ENCODE results near the gene LRRK1. TPM values are rescaled to one million over a fixed set of nuclear protein-coding genes. Genes with fewer than 3 reads are reported as not detected.

LRRK1 gene
- total RNA-seq, 2 donors from 2014 or later, result 0.74 to 1.2 TPM

- Mint-ChIP-seq H3K36me3 (ENCODE audit: insufficient read depth in 2 of 2) (no peaks in the 10 kb centered on the region), H3K9me3 (no peaks in the 10 kb centered on the region), H3K27ac (no peak overlapping the region), H3K4me1 (ENCODE audit: low read depth) (no peaks in the 10 kb centered on the region), H3K4me3 (no peak overlapping the region), H3K27me3 (ENCODE audit: low read depth) (no peaks in the 10 kb centered on the region)
- ATAC-seq (replicated peaks in 1 of 2) (no peak), DNase-seq (no peak)
These were observed 191.8 kb downstream of the LRRK1 start for GRCh38 chr15:101110681-101111569.

GRCh38 chr15:101111570-101112262, 192.6 kb downstream of the LRRK1 start:
- H3K4me1 Mint-ChIP-seq (ENCODE audit: low read depth), result peaks cover 7% of the 10 kb centered on the region
- H3K27ac Mint-ChIP-seq, result no peak overlapping the region
- no peak overlapping the region for H3K4me3 Mint-ChIP-seq
- ATAC-seq (replicated peaks in 1 of 2), result no peak
- no peaks in the 10 kb centered on the region for H3K27me3 Mint-ChIP-seq (ENCODE audit: low read depth)
- no peaks in the 10 kb centered on the region for H3K9me3 Mint-ChIP-seq
- H3K36me3 Mint-ChIP-seq (ENCODE audit: insufficient read depth in 2 of 2), result no peaks in the 10 kb centered on the region
- no peak for DNase-seq

- Mint-ChIP-seq H3K4me1 (ENCODE audit: low read depth) (peaks cover 8% of the 10 kb centered on the region), H3K36me3 (ENCODE audit: insufficient read depth in 2 of 2) (no peaks in the 10 kb centered on the region), H3K9me3 (no peaks in the 10 kb centered on the region), H3K27ac (no peak overlapping the region), H3K4me3 (no peak overlapping the region), H3K27me3 (ENCODE audit: low read depth) (no peaks in the 10 kb centered on the region)
- DNase-seq (no peak), ATAC-seq (replicated peaks in 1 of 2) (no peak)
These were observed 193.4 kb downstream of the LRRK1 start for GRCh38 chr15:101112336-101113113.

GRCh38 chr15:101113114-101114005, 194.2 kb downstream of the LRRK1 start:
- peaks cover 8% of the 10 kb centered on the region for H3K4me1 Mint-ChIP-seq (ENCODE audit: low read depth)
- no peak overlapping the region for H3K27ac Mint-ChIP-seq
- no peaks in the 10 kb centered on the region for H3K36me3 Mint-ChIP-seq (ENCODE audit: insufficient read depth in 2 of 2)
- no peaks in the 10 kb centered on the region for H3K27me3 Mint-ChIP-seq (ENCODE audit: low read depth)
- H3K4me3 Mint-ChIP-seq, result no peak overlapping the region
- ATAC-seq (replicated peaks in 1 of 2) (no peak), DNase-seq (no peak)
- H3K9me3 Mint-ChIP-seq, result no peaks in the 10 kb centered on the region

GRCh38 chr15:101114166-101114565, 195.0 kb downstream of the LRRK1 start:
- Mint-ChIP-seq H3K27me3 (ENCODE audit: low read depth) (no peaks in the 10 kb centered on the region), H3K36me3 (ENCODE audit: insufficient read depth in 2 of 2) (no peaks in the 10 kb centered on the region)
- ATAC-seq (replicated peaks in 1 of 2), result no peak

GRCh38 chr15:101114610-101115009, 195.5 kb downstream of the LRRK1 start:
- H3K4me3 Mint-ChIP-seq, result no peak overlapping the region
- no peak for DNase-seq
- no peaks in the 10 kb centered on the region for H3K9me3 Mint-ChIP-seq
- no peaks in the 10 kb centered on the region for H3K27me3 Mint-ChIP-seq (ENCODE audit: low read depth)
- no peak overlapping the region for H3K27ac Mint-ChIP-seq
- H3K4me1 Mint-ChIP-seq (ENCODE audit: low read depth), result peaks cover 8% of the 10 kb centered on the region
- H3K36me3 Mint-ChIP-seq (ENCODE audit: insufficient read depth in 2 of 2), result no peaks in the 10 kb centered on the region
- no peak for ATAC-seq (replicated peaks in 1 of 2)

More at GRCh38 chr15:101114166-101114565, 195.0 kb downstream of the LRRK1 start:
- Mint-ChIP-seq H3K27ac (no peak overlapping the region), H3K9me3 (no peaks in the 10 kb centered on the region), H3K4me1 (ENCODE audit: low read depth) (peaks cover 8% of the 10 kb centered on the region), H3K4me3 (no peak overlapping the region)
- no peak for DNase-seq

GRCh38 chr15:101115393-101115785, 196.2 kb downstream of the LRRK1 start:
- no peak overlapping the region for H3K4me3 Mint-ChIP-seq
- DNase-seq, result no peak
- no peaks in the 10 kb centered on the region for H3K27me3 Mint-ChIP-seq (ENCODE audit: low read depth)
- ATAC-seq (replicated peaks in 1 of 2), result no peak
- no peaks in the 10 kb centered on the region for H3K36me3 Mint-ChIP-seq (ENCODE audit: insufficient read depth in 2 of 2)
- H3K4me1 Mint-ChIP-seq (ENCODE audit: low read depth), result peaks cover 8% of the 10 kb centered on the region
- no peak overlapping the region for H3K27ac Mint-ChIP-seq
- no peaks in the 10 kb centered on the region for H3K9me3 Mint-ChIP-seq

GRCh38 chr15:101115786-101116680, 196.9 kb downstream of the LRRK1 start:
- H3K27me3 Mint-ChIP-seq (ENCODE audit: low read depth), result no peaks in the 10 kb centered on the region
- ATAC-seq (replicated peaks in 1 of 2), result no peak
- H3K27ac Mint-ChIP-seq, result no peak overlapping the region
- H3K36me3 Mint-ChIP-seq (ENCODE audit: insufficient read depth in 2 of 2), result no peaks in the 10 kb centered on the region
- H3K4me1 Mint-ChIP-seq (ENCODE audit: low read depth), result peaks cover 8% of the 10 kb centered on the region
- DNase-seq, result no peak
- H3K4me3 Mint-ChIP-seq, result no peak overlapping the region
- no peaks in the 10 kb centered on the region for H3K9me3 Mint-ChIP-seq

- H3K27me3 Mint-ChIP-seq (ENCODE audit: low read depth), result no peaks in the 10 kb centered on the region
- ATAC-seq (replicated peaks in 1 of 2) (no peak), DNase-seq (no peak)
- no peaks in the 10 kb centered on the region for H3K36me3 Mint-ChIP-seq (ENCODE audit: insufficient read depth in 2 of 2)
- H3K9me3 Mint-ChIP-seq, result no peaks in the 10 kb centered on the region
- H3K27ac Mint-ChIP-seq, result no peak overlapping the region
- peaks cover 9% of the 10 kb centered on the region for H3K4me1 Mint-ChIP-seq (ENCODE audit: low read depth)
- no peak overlapping the region for H3K4me3 Mint-ChIP-seq
These were observed 197.5 kb downstream of the LRRK1 start for GRCh38 chr15:101116681-101116976.

GRCh38 chr15:101118116-101118515, 199.0 kb downstream of the LRRK1 start:
- Mint-ChIP-seq H3K27me3 (ENCODE audit: low read depth) (no peaks in the 10 kb centered on the region), H3K4me1 (ENCODE audit: low read depth) (peaks cover 22% of the 10 kb centered on the region), H3K36me3 (ENCODE audit: insufficient read depth in 2 of 2) (no peaks in the 10 kb centered on the region), H3K27ac (no peak overlapping the region), H3K4me3 (no peak overlapping the region), H3K9me3 (no peaks in the 10 kb centered on the region)
- no peak for ATAC-seq (replicated peaks in 1 of 2)
- DNase-seq, result no peak

GRCh38 chr15:101118615-101119014, 199.5 kb downstream of the LRRK1 start:
- Mint-ChIP-seq H3K36me3 (ENCODE audit: insufficient read depth in 2 of 2) (no peaks in the 10 kb centered on the region), H3K27ac (no peak overlapping the region), H3K9me3 (no peaks in the 10 kb centered on the region), H3K4me1 (ENCODE audit: low read depth) (peaks cover 27% of the 10 kb centered on the region), H3K27me3 (ENCODE audit: low read depth) (no peaks in the 10 kb centered on the region), H3K4me3 (no peak overlapping the region)
- DNase-seq (no peak), ATAC-seq (replicated peaks in 1 of 2) (no peak)

GRCh38 chr15:101119181-101119580, 200.0 kb downstream of the LRRK1 start:
- Mint-ChIP-seq H3K4me3 (no peak overlapping the region), H3K4me1 (ENCODE audit: low read depth) (peaks cover 33% of the 10 kb centered on the region), H3K9me3 (no peaks in the 10 kb centered on the region), H3K27ac (no peak overlapping the region), H3K27me3 (ENCODE audit: low read depth) (no peaks in the 10 kb centered on the region), H3K36me3 (ENCODE audit: insufficient read depth in 2 of 2) (no peaks in the 10 kb centered on the region)
- ATAC-seq (replicated peaks in 1 of 2) (no peak), DNase-seq (no peak)

Data from activated T-cell treated with anti-CD3 and anti-CD28 coated beads, Interleukin-2, amount 50 U/mL, for 72 hours (primary cell).